GM13976 (cell line): Measurements from ENCODE around the gene RNU7-1.

Experiments used
- DNase-seq: peaks from one replicate; pipeline ENCODE4 v3.0.0; 2012; ENCODE audit warnings: low spot score
- CTCF ChIP-seq: IDR thresholded peaks from 2 replicates; pipeline ENCODE4 v1.5.1; 2012; ENCODE audit warnings: borderline replicate concordance, mild to moderate bottlenecking; ENCODE audit not compliant: insufficient read depth; ENCODE audit errors: extremely low read depth, missing control alignments, control extremely low read depth
- in situ Hi-C: fragments of 300-500 bp; cut with MboI; formaldehyde crosslinking; loops from one replicate; pipeline ENCODE4 v1.12.0; 2022; ENCODE audit warnings: low sequenced_read_pairs, mixed read lengths, inconsistent platforms; ENCODE audit not compliant: unreplicated experiment

The RNU7-1 gene

GRCh38 chr12:6961278-6961694, 17.7 kb downstream of the RNU7-1 start:
- no peak for TF ChIP-seq CTCF
- in situ Hi-C loops = no loop called here
- DNase-seq = peak; percentile 65

GRCh38 chr12:6961695-6962284, 18.2 kb downstream of the RNU7-1 start:
- DNase-seq = peak; percentile 72
- TF ChIP-seq CTCF = peak; percentile 12
- in situ Hi-C loops = no loop called here

- no peak for TF ChIP-seq CTCF
- no peak for DNase-seq
- in situ Hi-C loops = no loop called here
These were observed 18.8 kb downstream of the RNU7-1 start for GRCh38 chr12:6962285-6963015.

DNA sequence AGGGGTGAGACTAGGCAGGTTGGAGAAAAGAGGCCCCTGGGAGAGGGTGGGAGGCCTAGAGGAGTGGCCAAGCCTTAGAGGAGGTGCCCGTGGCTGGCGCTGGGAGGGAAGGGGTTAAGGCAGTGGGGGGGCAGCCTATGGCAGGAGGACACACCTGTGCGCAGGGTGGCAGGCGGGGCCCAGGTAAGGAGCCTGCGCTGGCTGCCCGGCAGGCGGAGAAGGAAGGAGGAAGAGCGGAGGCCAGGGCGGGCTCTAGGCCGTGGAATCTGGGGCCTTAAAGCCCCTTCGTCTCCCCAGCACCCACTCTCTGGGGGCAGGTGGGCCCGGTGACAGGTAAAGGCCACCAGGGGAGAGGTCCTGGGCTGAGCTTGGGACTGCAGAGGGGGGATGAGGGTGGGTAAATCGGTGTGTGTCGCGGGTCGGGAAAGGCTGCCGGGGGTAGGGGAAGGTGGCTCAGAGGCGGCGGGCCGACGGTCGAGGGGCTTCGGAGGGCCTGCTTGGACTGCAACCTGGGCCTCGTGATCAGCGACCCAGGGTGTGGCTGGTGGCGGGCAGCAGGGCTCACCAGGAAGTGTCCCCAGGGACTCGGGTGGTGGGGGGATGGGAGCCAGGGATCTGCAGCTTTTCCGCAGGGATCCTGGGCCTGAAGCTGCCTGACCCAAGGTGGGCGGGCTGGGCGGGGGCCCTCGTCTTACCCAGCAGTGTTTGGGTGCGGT, 19.6 kb downstream of the RNU7-1 start:
- in situ Hi-C loops = no loop called here
- DNase-seq = peak; percentile 28
- no peak for TF ChIP-seq CTCF

- no peak for TF ChIP-seq CTCF
- DNase-seq = no peak
- in situ Hi-C loops = no loop called here
These were observed 20.3 kb downstream of the RNU7-1 start for GRCh38 chr12:6963791-6964413.

DNA sequence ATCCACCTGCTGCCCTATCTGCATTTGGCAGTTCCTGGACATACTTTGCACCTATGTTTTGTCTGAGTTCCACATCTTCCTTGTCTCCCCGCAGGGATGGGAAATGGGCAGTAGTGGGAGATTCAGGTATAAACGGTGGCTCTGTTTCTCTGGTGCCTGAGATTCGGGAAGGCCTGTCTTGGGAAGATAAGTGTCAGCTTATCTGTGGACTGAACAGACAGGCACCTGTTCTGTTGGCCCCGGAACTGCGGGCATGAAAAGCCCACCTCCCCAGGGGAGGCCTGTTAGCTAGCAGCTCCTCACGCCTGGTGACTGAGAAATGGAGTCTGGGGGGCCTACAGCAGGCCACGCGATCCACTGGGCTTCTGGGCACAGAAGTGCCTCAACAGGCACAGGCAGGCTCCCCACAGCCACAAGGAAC, 21.0 kb downstream of the RNU7-1 start:
- no peak for TF ChIP-seq CTCF
- in situ Hi-C loops = no loop called here
- DNase-seq = no peak
